ENCODE measurements around the gene GIMAP6. TPM values are rescaled to one million over a fixed set of nuclear protein-coding genes. Genes with fewer than 3 reads are reported as not detected.
"Not testable (repeated sequence)": the region's sequence is repeated elsewhere in the genome, so short reads cannot be mapped to it uniquely, and the experiment has no call there.

Gene GIMAP6
- not detected in 2 replicates for total RNA-seq (2014; rRNA removed; shearing (Covaris generic))

DNA sequence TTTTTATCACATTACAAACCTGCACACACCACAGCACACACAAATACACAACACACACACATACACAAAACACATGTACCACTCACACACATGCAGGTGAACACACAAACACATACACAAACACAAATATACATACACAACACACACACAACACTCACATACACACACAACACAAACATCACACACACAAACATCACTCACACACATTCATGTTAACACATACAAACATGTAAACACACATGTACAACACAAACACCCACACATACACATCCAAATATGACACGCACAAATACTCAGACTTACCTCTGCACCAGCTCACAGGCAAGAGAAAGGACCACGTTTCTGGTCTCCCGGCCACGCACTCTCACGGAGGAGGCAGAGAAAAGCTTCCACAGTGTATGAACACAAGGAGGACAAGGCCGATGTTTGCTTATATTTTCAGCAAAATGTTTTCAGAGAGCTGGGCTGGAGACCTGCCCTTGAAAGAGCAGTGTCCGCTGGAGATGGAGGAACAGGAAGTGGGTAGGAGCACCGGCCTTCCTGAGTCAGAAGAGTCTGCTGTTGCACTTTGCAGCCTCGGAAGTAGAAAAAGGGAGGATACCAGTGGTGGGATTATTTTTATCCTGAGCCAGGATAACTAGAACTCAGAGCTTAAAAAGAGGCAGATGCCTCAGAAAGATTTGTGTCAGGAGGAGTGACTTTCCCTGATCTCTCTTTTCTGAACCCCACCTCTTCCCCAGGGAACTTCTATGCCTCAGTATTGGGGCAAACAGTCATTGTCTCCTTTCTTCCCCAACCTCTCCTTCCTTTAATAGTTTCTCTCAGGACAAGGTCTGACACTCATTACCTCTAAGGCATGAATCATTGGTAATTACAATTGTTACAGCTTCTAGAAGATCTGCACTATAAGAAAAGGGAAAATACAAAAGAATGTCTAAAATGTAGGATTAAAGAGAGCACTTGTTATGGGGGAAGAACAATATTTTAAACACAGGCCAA is at the start of gene GIMAP6:
Gene GIMAP6, minus strand, starts transcription at position 520 of the 999 bp plus-strand sequence. CDS start 2,243 bp downstream, outside the sequence.
- no peak for DNase-seq (ENCODE audit: low spot score)

DNA sequence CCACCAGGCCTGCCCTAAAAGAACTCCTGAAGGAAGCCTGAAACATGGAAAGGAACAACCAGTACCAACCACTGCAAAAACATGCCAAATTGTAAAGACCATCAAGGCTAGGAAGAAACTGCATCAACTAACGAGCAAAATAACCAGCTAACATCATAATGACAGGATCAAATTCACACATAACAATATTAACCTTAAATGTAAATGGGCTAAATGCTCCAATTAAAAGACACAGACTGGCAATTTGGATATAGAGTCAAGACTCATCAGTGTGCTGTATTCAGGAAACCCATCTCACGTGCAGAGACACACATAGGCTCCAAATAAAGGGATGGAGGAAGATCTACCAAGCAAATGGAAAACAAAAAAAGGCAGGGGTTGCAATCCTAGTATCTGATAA is 48.2 kb upstream of the GIMAP6 start:
- not testable (repeated sequence) for DNase-seq (ENCODE audit: low spot score)

DNA sequence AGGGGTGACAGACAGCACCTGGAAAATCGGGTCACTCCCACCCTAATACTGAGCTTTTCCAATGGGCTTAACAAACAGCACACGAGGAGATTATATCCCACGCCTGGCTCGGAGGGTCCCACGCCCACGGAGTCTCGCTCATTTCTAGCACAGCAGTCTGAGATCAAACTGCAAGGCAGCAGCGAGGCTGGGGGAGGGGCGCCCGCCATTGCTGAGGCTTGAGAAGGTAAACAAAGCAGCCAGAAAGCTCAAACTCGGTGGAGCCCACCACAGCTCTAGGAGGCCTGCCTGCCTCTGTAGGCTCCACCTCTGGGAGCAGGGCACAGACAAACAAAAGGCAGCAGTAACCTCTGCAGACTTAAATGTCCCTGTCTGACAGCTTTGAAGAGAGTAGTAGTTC is 46.4 kb upstream of the GIMAP6 start:
- not testable (repeated sequence) for DNase-seq (ENCODE audit: low spot score)

DNA sequence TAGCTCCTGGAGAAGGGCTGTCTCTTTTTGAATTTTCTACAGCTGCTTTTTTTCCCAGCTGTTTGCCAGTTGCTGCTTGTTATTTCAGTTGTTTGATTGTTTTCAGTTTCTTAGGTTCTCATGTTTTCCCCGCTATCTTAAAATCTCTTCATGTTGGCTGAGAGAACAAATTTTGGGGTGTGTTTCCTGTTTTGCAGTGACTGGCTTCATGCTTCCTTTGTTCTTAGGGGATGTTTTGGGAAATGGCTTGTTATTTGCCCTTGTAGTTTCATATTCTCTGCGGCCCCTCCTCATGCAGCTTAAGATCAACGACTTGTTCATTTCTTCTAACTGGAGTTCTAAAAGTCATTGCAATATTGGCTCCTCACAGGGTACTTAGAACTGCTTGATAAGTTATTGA is 44.7 kb upstream of the GIMAP6 start:
- not testable (repeated sequence) for DNase-seq (ENCODE audit: low spot score)

DNA sequence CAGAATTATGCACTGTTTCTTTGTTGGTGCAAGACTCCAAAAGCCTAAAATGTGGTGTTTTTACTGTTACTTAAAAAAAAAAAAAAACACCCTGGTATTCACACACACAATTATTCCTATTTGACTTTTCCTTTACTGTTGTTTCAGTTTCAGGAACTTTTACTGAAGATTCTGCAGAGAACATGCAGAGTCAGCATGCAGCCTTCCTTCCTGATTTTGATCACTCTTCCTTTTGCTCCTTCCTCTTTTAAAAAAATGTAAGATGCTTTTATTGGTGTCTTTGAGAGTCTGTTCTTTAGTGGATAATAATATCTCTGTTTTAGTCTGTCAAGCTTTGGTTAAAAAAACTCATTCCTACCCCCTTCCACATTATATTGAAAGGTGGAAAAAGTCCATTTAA is 44.1 kb upstream of the GIMAP6 start:
- DNase-seq (ENCODE audit: low spot score), result not testable (repeated sequence)

DNA sequence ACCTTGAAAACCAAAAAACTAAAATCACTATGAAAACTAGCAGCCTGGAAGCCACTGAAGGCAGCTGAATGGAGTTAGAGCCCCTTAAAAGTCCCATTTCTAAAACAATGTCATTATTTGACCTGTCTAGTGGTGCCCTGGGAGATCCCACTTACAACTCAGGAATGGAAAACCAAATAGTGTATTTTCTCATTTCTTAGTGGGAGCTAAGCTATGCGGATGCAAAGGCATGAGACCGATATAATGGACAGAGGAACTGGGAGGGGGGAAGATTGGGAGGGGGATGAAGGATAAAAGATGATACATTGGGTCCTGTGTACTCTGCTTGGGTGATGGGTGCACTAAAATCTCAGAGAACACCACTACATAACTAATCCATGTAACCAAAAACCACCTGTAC is 43.5 kb upstream of the GIMAP6 start:
- DNase-seq (ENCODE audit: low spot score), result no peak

DNA sequence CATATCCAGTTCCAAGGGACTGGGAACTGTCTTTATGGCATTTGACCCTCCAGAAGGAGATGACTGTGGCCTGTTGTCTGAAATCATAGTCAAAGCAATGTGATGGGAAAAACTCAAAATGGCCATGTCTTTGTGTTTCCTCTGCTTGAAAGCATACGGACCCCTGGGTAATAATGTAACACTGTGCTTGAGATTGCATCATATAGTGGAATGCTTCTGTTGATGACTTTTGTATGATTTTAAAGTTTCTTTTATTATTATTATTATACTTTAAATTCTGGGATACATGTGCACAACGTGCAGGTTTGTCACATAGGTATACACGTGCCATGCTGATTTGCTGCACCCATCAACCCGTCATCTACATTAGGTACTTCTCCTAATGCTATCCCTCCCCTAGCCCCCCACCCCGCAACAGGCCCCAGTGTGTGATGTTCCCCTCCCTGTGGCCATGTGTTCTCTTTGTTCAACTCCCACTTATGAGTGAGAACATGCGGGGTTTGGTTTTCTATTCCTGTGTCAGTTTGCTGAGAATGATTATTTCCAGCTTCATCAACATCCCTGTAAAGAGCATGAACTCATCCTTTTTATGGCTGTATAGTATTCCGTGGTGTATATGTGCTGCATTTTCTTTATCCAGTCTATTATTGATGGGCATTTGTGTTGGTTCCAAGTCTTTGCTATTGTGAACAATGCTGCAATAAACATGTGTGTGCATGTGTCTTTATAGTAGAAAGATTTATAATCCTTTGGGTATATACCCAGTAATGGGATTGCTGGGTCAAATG is 39.8 kb upstream of the GIMAP6 start:
- DNase-seq (ENCODE audit: low spot score), result not testable (repeated sequence)

DNA sequence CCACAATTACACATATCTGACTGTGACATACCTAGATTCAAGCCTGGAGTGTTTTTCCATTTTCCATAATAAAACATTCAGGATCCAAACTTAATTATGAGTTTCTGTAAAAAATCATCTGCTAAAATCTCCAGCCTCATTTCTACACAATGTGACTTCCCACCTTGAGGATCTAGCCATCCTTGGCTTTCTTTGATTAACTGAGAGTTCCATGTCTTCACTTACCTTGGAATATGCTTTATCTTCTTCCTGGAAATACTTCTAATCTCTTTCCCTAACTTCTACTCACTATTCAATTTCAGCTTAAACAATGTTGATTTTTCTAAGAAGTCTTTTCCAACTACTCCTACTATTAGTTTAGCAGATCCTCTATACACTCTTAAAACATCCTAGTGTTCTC is 36.8 kb upstream of the GIMAP6 start:
- DNase-seq (ENCODE audit: low spot score), result no peak

DNA sequence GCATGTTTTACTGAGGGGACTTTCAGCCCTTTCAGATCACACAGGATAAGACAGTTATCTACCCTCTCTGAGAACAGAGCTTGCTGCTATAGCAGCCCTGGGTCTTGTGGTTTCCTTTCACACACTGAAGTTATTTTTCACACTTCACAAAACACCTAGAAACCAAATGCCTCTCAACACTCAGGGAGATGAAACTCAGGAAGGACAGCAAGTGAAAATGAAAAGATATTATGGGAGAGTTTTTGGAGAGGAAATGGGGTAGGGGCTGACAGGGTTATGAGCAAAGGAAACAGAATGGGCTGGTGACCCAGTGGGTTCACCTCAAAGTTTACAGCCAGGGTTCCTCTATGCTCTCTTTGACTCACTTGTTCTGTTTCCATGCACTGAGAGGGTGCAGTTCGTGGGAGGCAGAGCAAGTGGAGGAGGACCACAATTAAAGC is 36.3 kb upstream of the GIMAP6 start:
- no peak for DNase-seq (ENCODE audit: low spot score)

DNA sequence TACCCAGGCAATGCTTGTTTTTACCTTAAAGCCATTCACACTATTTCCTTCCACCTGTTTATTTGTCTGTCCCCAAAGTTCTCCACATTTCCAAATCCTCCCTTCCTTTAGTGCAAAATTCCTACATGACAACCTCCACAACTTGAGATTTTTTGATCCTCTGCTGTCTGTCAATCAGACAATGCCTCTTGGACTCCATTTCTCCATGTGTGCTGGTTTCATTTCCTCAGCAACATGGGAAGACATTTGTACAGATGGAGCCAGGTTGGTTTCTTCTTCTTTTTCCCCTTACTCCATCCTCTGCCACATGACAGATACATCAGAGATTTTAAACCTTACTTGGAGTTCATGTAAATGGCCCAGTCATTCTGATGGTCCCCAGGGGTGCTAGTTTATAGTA is 34.2 kb upstream of the GIMAP6 start:
- no peak for DNase-seq (ENCODE audit: low spot score)

DNA sequence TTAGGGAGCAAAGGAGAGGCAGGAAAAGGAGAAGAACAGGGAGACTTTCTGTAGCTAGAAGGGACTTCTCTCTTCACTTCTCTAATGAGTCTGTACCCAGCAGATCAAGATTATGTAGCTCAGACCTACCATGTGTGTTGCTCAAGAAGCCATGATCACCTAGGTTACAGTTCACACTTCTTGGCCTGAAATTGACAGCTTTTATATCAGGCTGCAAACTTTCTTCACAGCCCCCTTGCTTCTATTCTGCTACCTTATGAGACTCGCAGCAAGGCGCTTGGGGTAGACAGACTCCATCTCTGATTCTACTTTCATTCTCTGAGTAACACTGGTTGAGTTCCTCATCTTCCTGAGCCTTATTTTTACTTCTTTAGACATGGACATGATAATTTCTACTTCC is 33.7 kb upstream of the GIMAP6 start:
- no peak for DNase-seq (ENCODE audit: low spot score)

DNA sequence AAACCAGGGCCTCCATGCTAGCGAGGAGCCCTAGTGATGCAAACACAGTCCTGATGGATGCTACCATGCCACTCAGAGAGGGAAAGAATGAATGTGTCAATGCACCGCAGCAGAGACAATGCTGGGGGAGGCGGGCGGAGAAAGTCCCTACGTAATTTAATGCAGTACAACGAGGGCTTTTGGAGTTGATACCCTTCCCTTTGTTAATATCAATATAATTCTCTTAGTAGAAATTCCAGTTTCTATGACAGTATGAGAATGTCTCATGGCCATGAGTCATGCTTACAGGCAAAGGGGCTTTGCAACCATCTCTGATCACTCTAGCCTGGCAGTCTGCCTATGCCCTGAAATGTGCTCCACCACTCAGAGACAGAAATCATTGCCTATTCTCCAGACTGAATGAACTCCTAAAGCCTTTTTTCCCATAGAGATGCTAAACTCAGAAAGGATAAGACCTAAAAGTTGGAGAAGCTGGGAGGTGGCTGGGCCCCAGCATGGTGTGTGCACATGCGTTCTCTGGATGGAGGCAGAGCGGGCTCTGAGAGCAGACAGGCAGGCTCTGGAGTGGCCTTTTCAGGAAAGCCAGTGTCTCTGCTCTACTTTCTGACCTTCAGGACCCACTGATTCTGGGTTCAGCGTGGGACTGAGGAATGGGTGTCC is 33.0 kb upstream of the GIMAP6 start:
- DNase-seq (ENCODE audit: low spot score), result no peak

DNA sequence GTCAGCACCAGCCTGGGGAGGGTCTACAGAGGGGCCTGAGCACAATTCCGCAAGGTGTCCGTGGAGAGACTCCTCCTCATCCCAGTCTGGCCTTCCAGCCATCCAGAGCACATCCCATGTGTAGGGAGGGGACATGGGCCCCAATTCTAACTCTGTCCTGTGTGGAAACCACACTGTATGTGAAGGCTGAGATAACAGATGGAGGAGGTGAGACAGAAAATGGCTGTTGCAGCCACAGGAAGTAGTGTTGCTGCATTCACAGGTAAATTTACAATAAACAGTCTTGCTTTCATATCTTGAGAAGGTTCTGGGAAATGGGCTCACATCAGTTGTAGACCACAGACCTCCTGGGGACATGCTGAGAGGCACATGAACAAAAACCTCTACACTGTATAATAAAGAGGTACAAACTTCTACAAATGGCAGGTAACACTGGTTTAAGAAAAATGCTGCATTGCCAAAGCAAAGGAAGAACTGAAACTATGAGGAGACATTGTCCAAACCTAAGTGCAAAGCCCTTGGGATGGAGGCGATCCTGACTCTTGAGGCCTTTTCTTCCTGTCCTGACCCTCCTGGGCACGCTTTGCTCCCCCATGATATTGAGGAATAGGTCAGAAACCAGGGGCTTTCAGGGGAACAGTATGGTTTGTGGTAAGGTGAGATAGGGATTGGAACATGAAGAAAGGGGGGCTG is 31.8 kb upstream of the GIMAP6 start:
- no peak for DNase-seq (ENCODE audit: low spot score)

DNA sequence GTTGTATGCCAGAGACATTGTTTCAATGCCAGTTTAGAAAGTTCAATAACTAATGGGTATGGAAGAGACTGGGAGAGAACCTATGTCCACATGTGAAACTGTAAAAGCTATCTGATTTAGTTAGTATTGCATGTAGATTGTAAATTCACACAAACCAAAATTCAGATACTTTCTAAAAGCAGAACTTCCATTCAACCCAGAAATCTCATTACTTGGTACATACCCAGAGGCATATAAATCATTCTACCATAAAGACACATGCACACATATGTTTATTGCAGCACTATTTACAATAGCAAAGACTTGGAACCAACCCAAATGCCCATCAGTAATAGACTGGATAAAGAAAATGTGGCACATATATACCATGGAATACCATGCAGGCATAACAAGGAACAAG is 30.6 kb upstream of the GIMAP6 start:
- DNase-seq (ENCODE audit: low spot score), result not testable (repeated sequence)

DNA sequence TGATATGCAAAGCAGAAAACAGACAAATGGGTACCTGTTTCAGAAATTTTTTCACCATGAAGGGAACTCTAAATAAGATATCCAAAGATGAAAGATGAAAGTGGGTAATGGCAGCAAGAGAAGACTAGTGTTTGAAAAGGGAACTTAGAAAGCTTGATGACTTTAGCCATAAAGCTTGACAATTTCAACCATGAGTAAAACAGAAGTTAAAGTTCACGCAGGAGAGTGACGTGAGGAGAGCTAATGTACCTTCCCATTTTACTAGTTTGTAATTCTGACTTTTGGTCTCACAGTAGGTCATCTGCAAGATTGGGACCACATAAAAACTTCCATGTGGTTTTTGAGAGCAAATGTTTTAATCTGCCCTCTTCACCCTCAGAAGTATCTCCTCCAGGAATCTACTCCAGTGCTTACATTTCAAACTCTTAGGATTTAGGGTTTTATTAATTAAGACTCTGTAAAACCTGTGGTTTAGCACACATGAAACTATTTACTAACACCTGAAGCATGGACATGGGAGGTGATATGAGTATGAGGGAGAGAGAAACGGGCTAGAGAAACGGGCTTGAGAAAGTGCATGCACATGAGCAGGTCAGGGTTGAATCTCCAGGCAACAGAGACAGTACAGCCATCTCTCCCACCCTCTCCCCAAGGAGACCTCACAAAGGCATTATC is 28.9 kb upstream of the GIMAP6 start:
- DNase-seq (ENCODE audit: low spot score), result no peak

DNA sequence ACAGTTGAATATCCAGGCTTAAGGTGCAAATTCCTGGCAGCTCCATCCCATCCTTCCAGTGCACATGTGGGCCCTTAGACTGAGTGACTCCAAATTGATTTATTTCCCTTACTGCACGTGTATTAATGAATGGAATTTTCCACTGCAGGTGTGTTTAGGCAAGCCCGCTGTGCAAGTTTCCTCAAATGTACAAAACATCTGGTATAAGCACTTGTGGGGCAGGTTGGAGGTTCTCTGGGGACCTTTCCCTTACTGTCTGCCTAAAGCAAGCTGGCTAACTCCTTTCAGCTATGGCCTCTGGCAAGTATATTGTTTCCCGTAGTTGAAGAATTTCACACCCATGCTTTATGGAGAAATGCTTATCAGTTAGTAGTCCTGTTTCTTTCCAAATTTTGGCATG is 25.3 kb upstream of the GIMAP6 start:
- DNase-seq (ENCODE audit: low spot score), result no peak

DNA sequence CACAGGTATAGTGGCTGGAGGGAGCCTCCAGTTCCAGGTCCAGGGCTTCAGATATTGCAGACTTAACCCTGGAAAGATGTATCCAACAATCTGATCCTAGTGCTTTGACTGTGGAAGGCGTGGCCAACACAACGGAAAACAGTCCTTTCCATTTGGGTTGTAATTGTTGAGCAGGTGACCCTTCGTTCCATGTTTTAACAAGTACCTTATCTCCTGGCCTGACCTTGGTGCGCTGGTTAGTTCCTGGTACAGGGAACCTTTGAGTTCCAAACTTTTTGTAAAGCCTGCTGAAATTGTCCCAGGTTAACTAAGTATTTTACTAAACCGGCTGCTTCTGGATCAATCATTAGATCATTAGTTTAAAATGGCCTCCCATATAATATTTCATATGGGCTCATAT is 23.9 kb upstream of the GIMAP6 start:
- DNase-seq (ENCODE audit: low spot score), result no peak

DNA sequence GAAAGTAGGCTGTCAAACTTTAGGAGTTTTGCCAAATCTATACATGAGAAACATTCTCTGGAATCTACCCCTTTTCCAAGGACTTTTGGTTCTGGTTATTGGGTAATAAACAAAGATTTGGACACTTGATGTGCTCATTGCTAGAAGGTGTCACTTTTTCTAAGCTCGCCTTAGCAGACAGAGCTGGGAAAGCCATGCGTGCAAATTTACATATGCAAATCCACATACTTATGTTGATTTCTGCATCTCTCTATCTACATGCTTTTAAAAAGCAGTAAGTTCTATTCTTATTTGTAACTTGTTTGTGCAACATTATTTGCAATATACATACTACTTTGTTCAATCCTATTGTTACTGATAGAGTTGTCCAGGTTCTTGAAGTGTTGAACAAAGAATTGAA is 22.5 kb upstream of the GIMAP6 start:
- no peak for DNase-seq (ENCODE audit: low spot score)

DNA sequence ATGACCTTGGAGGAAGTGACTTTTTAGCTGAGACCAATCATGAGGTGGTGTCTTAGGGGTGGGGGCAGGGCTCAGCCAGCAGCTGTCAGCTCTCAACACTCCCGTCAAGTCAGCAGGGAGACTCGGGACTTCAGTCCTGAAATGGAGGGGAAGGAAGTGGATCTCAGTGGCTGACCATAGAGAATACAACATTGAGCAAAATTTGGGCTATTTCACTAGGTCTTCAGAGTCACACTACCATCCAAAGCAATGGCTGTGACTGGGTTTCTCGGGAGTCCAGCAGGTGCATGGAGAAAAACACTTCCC is 16.8 kb upstream of the GIMAP6 start:
- DNase-seq (ENCODE audit: low spot score), result no peak

DNA sequence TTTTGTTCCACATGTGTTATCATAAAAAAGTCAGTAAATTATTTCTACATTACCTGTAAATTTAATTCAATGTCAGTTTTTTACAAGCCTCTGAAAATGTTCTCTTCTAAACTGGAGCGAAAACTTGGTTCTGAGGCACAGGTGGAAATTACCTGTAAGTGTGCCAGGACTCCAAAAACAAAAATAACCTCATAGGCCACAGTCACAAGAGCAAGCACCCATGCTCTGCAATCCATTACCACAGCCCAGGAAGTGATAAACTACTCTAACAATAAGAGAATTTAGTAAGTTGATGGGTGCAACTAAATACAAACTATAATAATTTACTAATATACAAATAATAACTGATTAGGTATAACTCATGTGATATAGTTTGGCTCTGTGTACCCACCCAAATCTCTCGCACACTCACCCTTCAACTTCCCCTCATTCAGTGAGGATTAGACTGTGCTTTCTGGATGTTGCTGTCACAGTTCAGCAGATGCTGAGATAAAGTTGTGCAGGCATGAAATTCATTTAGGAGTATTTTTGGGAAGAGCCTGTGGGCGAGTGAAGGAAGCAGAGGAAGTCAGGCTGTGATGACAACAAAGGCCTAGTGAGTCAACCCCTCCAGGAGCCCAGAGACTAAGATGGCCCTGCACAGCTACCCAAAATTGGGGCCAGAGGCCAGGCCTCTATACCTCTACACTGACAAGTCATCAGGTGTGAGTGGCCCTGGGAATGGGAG is 16.3 kb upstream of the GIMAP6 start:
- no peak for DNase-seq (ENCODE audit: low spot score)
